IMR-90 (cell line): ENCODE measurements around the gene SLC4A1.

Experiments used
- BHLHE40 ChIP-seq: fragments of 150-350 bp; IDR thresholded peaks from 2 replicates; pipeline ENCODE4 v1.6.1; 2016; ENCODE audit warnings: mild to moderate bottlenecking, low read depth, low read length
- CEBPB ChIP-seq: IDR thresholded peaks from 2 replicates; pipeline ENCODE4 v1.6.1; 2012; ENCODE audit warnings: low read depth, low read length, improper control_type of control experiment
- FOS ChIP-seq: fragments of 150-350 bp; IDR thresholded peaks from 2 replicates; pipeline ENCODE4 v1.6.1; 2016; ENCODE audit warnings: low read depth, low read length
- MAFK ChIP-seq: IDR thresholded peaks from 2 replicates; pipeline ENCODE4 v1.6.1; 2012; ENCODE audit warnings: low read depth, low read length, improper control_type of control experiment
- MAZ ChIP-seq: IDR thresholded peaks from 2 replicates; pipeline ENCODE4 v1.6.1; 2012; ENCODE audit warnings: low read depth, mild to moderate bottlenecking, low read length, improper control_type of control experiment, moderate library complexity, borderline replicate concordance
- MXI1 ChIP-seq: IDR thresholded peaks from 2 replicates; pipeline ENCODE4 v1.6.1; 2012; ENCODE audit warnings: low read depth, mild to moderate bottlenecking, low read length, moderate library complexity, borderline replicate concordance
- POLR2A ChIP-seq: IDR thresholded peaks from 2 replicates; pipeline ENCODE4 v1.6.1; 2012; ENCODE audit warnings: mild to moderate bottlenecking, low read depth, low read length
- RAD21 ChIP-seq: IDR thresholded peaks from 2 replicates; pipeline ENCODE4 v1.6.1; 2012; ENCODE audit warnings: low read length, improper control_type of control experiment
- RCOR1 ChIP-seq: IDR thresholded peaks from 2 replicates; pipeline ENCODE4 v1.6.1; 2012; ENCODE audit warnings: mild to moderate bottlenecking, low read length, improper control_type of control experiment; ENCODE audit not compliant: insufficient replicate concordance
- SMC3 ChIP-seq: fragments of 150-350 bp; IDR thresholded peaks from 2 replicates; pipeline ENCODE4 v1.6.1; 2016; ENCODE audit warnings: low read depth, mild to moderate bottlenecking, antibody characterized with exemption, low read length, moderate library complexity
- TF ChIP-seq, protein P1 (sequence below): conservative IDR thresholded peaks from 2 replicates; pipeline ENCODE4 v1.5.1; 2012; ENCODE audit warnings: mild to moderate bottlenecking, low read depth, low read length, improper control_type of control experiment
- TF ChIP-seq, protein P2 (sequence below): fragments of 150-350 bp; IDR thresholded peaks from 2 replicates; pipeline ENCODE4 v1.6.1; 2016; ENCODE audit warnings: low read depth, mild to moderate bottlenecking, low read length, moderate library complexity, borderline replicate concordance

- TF ChIP-seq POLR2A, result no peak
- TF ChIP-seq, protein P1, sequence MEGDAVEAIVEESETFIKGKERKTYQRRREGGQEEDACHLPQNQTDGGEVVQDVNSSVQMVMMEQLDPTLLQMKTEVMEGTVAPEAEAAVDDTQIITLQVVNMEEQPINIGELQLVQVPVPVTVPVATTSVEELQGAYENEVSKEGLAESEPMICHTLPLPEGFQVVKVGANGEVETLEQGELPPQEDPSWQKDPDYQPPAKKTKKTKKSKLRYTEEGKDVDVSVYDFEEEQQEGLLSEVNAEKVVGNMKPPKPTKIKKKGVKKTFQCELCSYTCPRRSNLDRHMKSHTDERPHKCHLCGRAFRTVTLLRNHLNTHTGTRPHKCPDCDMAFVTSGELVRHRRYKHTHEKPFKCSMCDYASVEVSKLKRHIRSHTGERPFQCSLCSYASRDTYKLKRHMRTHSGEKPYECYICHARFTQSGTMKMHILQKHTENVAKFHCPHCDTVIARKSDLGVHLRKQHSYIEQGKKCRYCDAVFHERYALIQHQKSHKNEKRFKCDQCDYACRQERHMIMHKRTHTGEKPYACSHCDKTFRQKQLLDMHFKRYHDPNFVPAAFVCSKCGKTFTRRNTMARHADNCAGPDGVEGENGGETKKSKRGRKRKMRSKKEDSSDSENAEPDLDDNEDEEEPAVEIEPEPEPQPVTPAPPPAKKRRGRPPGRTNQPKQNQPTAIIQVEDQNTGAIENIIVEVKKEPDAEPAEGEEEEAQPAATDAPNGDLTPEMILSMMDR, result no peak
- TF ChIP-seq BHLHE40, result no peak
- TF ChIP-seq, protein P2, sequence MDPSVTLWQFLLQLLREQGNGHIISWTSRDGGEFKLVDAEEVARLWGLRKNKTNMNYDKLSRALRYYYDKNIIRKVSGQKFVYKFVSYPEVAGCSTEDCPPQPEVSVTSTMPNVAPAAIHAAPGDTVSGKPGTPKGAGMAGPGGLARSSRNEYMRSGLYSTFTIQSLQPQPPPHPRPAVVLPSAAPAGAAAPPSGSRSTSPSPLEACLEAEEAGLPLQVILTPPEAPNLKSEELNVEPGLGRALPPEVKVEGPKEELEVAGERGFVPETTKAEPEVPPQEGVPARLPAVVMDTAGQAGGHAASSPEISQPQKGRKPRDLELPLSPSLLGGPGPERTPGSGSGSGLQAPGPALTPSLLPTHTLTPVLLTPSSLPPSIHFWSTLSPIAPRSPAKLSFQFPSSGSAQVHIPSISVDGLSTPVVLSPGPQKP, result no peak
- no peak for TF ChIP-seq MAZ
- TF ChIP-seq MAFK, result no peak
- TF ChIP-seq CEBPB, result no peak
- no peak for TF ChIP-seq RAD21
- TF ChIP-seq FOS, result no peak
- TF ChIP-seq RCOR1, result no peak
- no peak for TF ChIP-seq MXI1
- no peak for TF ChIP-seq SMC3
Measured at GRCh38 chr17:44236444-44236991, 31.4 kb downstream of the SLC4A1 start.
